CD4-positive, alpha-beta T cell (primary cell): Measurements from ENCODE around the gene C19orf73. TPM values are rescaled to one million over a fixed set of nuclear protein-coding genes. Genes with fewer than 3 reads are reported as not detected.

ENCODE experiments used
- ATAC-seq: fragments of 200-7000 bp; cut with Tn5 transposase; one replicate; pipeline ENCODE4 v1.10.0; 2022; ENCODE audit warnings: mild to moderate bottlenecking; ENCODE audit not compliant: poor library complexity
- CTCF ChIA-PET: fragments of 350-600 bp; sonication (Branson Sonifier 250); formaldehyde crosslinking; loops from one replicate; lab custom pipeline; 2021; ENCODE audit warnings: antibody characterized with exemption, inconsistent platforms; lab: Charles Lee
- POLR2A ChIA-PET: fragments of 350-600 bp; sonication (Branson Sonifier 250); formaldehyde crosslinking; loops from one replicate; lab custom pipeline; 2021; ENCODE audit warnings: antibody characterized with exemption, inconsistent platforms; lab: Charles Lee
- DNase-seq, 14 experiments: peaks; one replicate each; pipeline ENCODE4 v3.0.0-alpha.2; 2013 to 2020; ENCODE audit warnings: mixed read lengths in 2 of 14
- H3K27ac ChIP-seq, 2 donors: one replicate each; pipeline versions ENCODE4 v1.5.1 to v1.7.0; 2013; ENCODE audit warnings: low read length in 2 of 2, low read depth in 1 of 2, mild to moderate bottlenecking in 1 of 2
- H3K27me3 ChIP-seq, 2 experiments: 1 replicate in 1 of 2; 2 replicates in 1 of 2; pipeline versions ENCODE4 v1.6.1 to v1.7.0; 2013; ENCODE audit warnings: low read length in 2 of 2, control low read depth in 1 of 2, mild to moderate bottlenecking in 1 of 2, moderate library complexity in 1 of 2; ENCODE audit not compliant: insufficient read depth in 2 of 2, control insufficient read depth in 1 of 2
- H3K36me3 ChIP-seq: one replicate; pipeline ENCODE4 v1.6.1; 2013; ENCODE audit warnings: low read length, control low read depth; ENCODE audit not compliant: insufficient read depth
- H3K4me1 ChIP-seq: one replicate; pipeline ENCODE4 v1.6.1; 2013; ENCODE audit warnings: low read length, control low read depth; ENCODE audit not compliant: insufficient read depth
- H3K4me3 ChIP-seq: one replicate; pipeline ENCODE4 v1.5.1; 2013; ENCODE audit warnings: mild to moderate bottlenecking, low read length, moderate library complexity
- H3K9me3 ChIP-seq, 2 experiments: 1 replicate in 1 of 2; 2 replicates in 1 of 2; pipeline versions ENCODE4 v1.6.1 to v1.7.0; 2013; ENCODE audit warnings: low read length in 2 of 2, mild to moderate bottlenecking in 2 of 2, control low read depth in 1 of 2, moderate library complexity in 1 of 2; ENCODE audit not compliant: control insufficient read depth in 1 of 2, insufficient read depth in 1 of 2
- H3K27ac Mint-ChIP-seq: one replicate; pipeline ENCODE4 v1.8.0; 2020; ENCODE audit warnings: mixed read lengths
- H3K27me3 Mint-ChIP-seq: one replicate; pipeline ENCODE4 v1.8.0; 2021; ENCODE audit warnings: mixed read lengths
- H3K36me3 Mint-ChIP-seq: one replicate; pipeline ENCODE4 v1.8.0; 2021; ENCODE audit warnings: low read depth, mixed read lengths
- H3K4me1 Mint-ChIP-seq: one replicate; pipeline ENCODE4 v1.8.0; 2021; ENCODE audit warnings: low read depth, mixed read lengths
- H3K4me3 Mint-ChIP-seq: one replicate; pipeline ENCODE4 v1.8.0; 2020; ENCODE audit warnings: mild to moderate bottlenecking, mixed read lengths
- H3K9me3 Mint-ChIP-seq: one replicate; pipeline ENCODE4 v1.8.0; 2020; ENCODE audit warnings: mixed read lengths
- CTCF ChIP-seq: fragments of 200-600 bp; IDR thresholded peaks from one replicate; pipeline ENCODE4 v1.8.0; 2022; ENCODE audit warnings: antibody characterized with exemption, mild to moderate bottlenecking
- intact Hi-C, 2 experiments: fragments of 100-400 bp; cut with DNase I in 1 of 2; cut with micrococcal nuclease in 1 of 2; formaldehyde crosslinking; loops; one replicate each; pipeline versions ENCODE4 v1.15.1 to v1.9.0; 2023 to 2025; cut with DNase I, micrococcal nuclease
- total RNA-seq, 174 experiments: library from RNA in 2 of 174; stranded (reverse) in 2 of 174; gene quantifications; one replicate each; pipeline ENCODE4 v1.2.3 and lab custom pipeline; 2021 to 2026

The C19orf73 gene
- total RNA-seq, 2 experiments from 2014 or later, result 1.5 to 2.3 TPM

GRCh38 chr19:49073514-49074378, 45.2 kb downstream of the C19orf73 start:
- ChIA-PET POLR2A (no interaction called here), CTCF (interaction anchor here (0.7 to 1.2 kb wide), 4 partner anchors 24 to 455 kb away, joined by 4 to 5 read pairs (median 4); partner anchors contain the start of genes LIN7B, RPL18 and SPHK2)
- intact Hi-C loops, result no loop called here
- Histone ChIP-seq H3K27me3 (peaks cover 32 to 48% of the 10 kb centered on the region in 2 experiments), H3K4me3 (no peak overlapping the region), H3K36me3 (no peaks in the 10 kb centered on the region), H3K27ac (no peak overlapping the region), H3K9me3 (peaks cover 0 to 21% of the 10 kb centered on the region in 2 experiments), H3K4me1 (peaks cover 8% of the 10 kb centered on the region)
- peaks cover 11% of the 10 kb centered on the region for H3K4me1 Mint-ChIP-seq
- H3K36me3 Mint-ChIP-seq, result no peaks in the 10 kb centered on the region
- no peak for ATAC-seq
- peaks cover 67% of the 10 kb centered on the region for H3K27me3 Mint-ChIP-seq
- H3K4me3 Mint-ChIP-seq, result peak overlapping the region; percentile 17
- H3K27ac Mint-ChIP-seq, result no peak overlapping the region
- no peaks in the 10 kb centered on the region for H3K9me3 Mint-ChIP-seq
- DNase-seq, result peak in 1 of 14 experiments; percentile 36
- TF ChIP-seq CTCF, result no peak

GRCh38 chr19:49071860-49072547, 46.9 kb downstream of the C19orf73 start:
- ATAC-seq (peak; percentile 14), DNase-seq (peak in 5 of 14 experiments; percentile 8 to 47 (median 18))
- Mint-ChIP-seq H3K36me3 (no peaks in the 10 kb centered on the region), H3K27me3 (peaks cover 80% of the 10 kb centered on the region), H3K4me1 (peaks cover 11% of the 10 kb centered on the region), H3K27ac (no peak overlapping the region), H3K4me3 (no peak overlapping the region), H3K9me3 (no peaks in the 10 kb centered on the region)
- H3K4me1 ChIP-seq, result peaks cover 8% of the 10 kb centered on the region
- ChIA-PET POLR2A (interaction anchor here (1.4 kb wide), 1 partner anchor 15 kb away, joined by 4 read pairs; the partner anchor contains the start of gene CGB7), CTCF (no interaction called here)
- H3K27me3 ChIP-seq, result peaks cover 38 to 55% of the 10 kb centered on the region in 2 experiments
- intact Hi-C loops, result no loop called here
- H3K36me3 ChIP-seq, result no peaks in the 10 kb centered on the region
- H3K4me3 ChIP-seq, result no peak overlapping the region
- no peak for TF ChIP-seq CTCF
- peaks cover 0 to 21% of the 10 kb centered on the region in 2 experiments for H3K9me3 ChIP-seq
- H3K27ac ChIP-seq, result no peak overlapping the region

- H3K4me3 Mint-ChIP-seq, result no peak overlapping the region
- POLR2A ChIA-PET, result no interaction called here
- peaks cover 85% of the 10 kb centered on the region for H3K27me3 Mint-ChIP-seq
- no peaks in the 10 kb centered on the region for H3K36me3 Mint-ChIP-seq
- TF ChIP-seq CTCF, result no peak
- Histone ChIP-seq H3K27me3 (peaks cover 45 to 63% of the 10 kb centered on the region in 2 experiments), H3K9me3 (peaks cover 0 to 21% of the 10 kb centered on the region in 2 experiments), H3K27ac (no peak overlapping the region), H3K36me3 (no peaks in the 10 kb centered on the region), H3K4me1 (peaks cover 8% of the 10 kb centered on the region), H3K4me3 (no peak overlapping the region)
- no peaks in the 10 kb centered on the region for H3K9me3 Mint-ChIP-seq
- ATAC-seq (no peak), DNase-seq (no peak)
- H3K4me1 Mint-ChIP-seq, result peaks cover 11% of the 10 kb centered on the region
- H3K27ac Mint-ChIP-seq, result no peak overlapping the region
- intact Hi-C loops, result no loop called here
- CTCF ChIA-PET, result interaction anchor here (2.4 kb wide), 1 partner anchor 28 kb away, joined by 8 read pairs; no protein-coding TSS in a partner anchor
Measured at GRCh38 chr19:49070416-49070815, 48.5 kb downstream of the C19orf73 start.
